T47D (cell line): ENCODE results near the gene TTYH1.
"Not testable (repeated sequence)": the region's sequence is repeated elsewhere in the genome, so short reads cannot be mapped to it uniquely, and the experiment has no call there.

ENCODE experiments used
- DNase-seq, 2 experiments: peaks; one replicate each; pipeline versions ENCODE4 v3.0.0 to v3.0.0-alpha.2; 2011 to 2012; ENCODE audit warnings: low read depth in 1 of 2, low spot score in 1 of 2
- JUND ChIP-seq: IDR thresholded peaks from 2 replicates; pipeline ENCODE4 v1.6.1; 2012; ENCODE audit warnings: low read depth
- in situ Hi-C: cut with HindIII; loops from 2 replicates; pipeline ENCODE4 v1.10.0; 2016; ENCODE audit warnings: low sequenced_read_pairs, low pct_unique_long_range_greater_than_20kb

Gene TTYH1

GRCh38 chr19:54415208-54415900, at the start of gene TTYH1:
TSS of gene TTYH1 (plus strand) at chr19:54415464. CDS start at chr19:54415553, 89 bp downstream.
- no peak for TF ChIP-seq JUND
- in situ Hi-C loops, result no loop called here
- no peak for DNase-seq

GRCh38 chr19:54365798-54366197, 49.5 kb upstream of the TTYH1 start:
- DNase-seq, in situ Hi-C loops: not testable (repeated sequence)

- in situ Hi-C loops, result no loop called here
- TF ChIP-seq JUND, result no peak
- DNase-seq, result no peak
These were observed 48.5 kb upstream of the TTYH1 start for GRCh38 chr19:54366811-54367210.

GRCh38 chr19:54369082-54369687, 46.1 kb upstream of the TTYH1 start:
- TF ChIP-seq JUND, result no peak
- no peak for DNase-seq
- in situ Hi-C loops, result no loop called here

- in situ Hi-C loops, DNase-seq: not testable (repeated sequence)
These were observed 45.4 kb upstream of the TTYH1 start for GRCh38 chr19:54369688-54370433.

GRCh38 chr19:54370434-54370796, 44.8 kb upstream of the TTYH1 start:
- in situ Hi-C loops, DNase-seq: not testable (repeated sequence)

- DNase-seq, in situ Hi-C loops: not testable (repeated sequence)
These were observed 43.8 kb upstream of the TTYH1 start for GRCh38 chr19:54371453-54371852.

GRCh38 chr19:54373781-54374631, 41.3 kb upstream of the TTYH1 start:
- no peak for DNase-seq
- TF ChIP-seq JUND, result no peak
- in situ Hi-C loops, result no loop called here

GRCh38 chr19:54375181-54375938, 39.9 kb upstream of the TTYH1 start:
- in situ Hi-C loops, DNase-seq: not testable (repeated sequence)

- DNase-seq, result no peak
- in situ Hi-C loops, result no loop called here
- no peak for TF ChIP-seq JUND
These were observed 38.5 kb upstream of the TTYH1 start for GRCh38 chr19:54376610-54377285.

GRCh38 chr19:54379187-54379678, 36.0 kb upstream of the TTYH1 start:
- no peak for TF ChIP-seq JUND
- DNase-seq, result no peak
- in situ Hi-C loops, result no loop called here

GRCh38 chr19:54380897-54381296, 34.4 kb upstream of the TTYH1 start:
- in situ Hi-C loops, result no loop called here
- no peak for TF ChIP-seq JUND
- DNase-seq, result no peak

- in situ Hi-C loops, DNase-seq: not testable (repeated sequence)
These were observed 33.2 kb upstream of the TTYH1 start for GRCh38 chr19:54382041-54382440.
